Retinal pigment epithelial cell (primary cell): Measurements from ENCODE around the gene AHR.
A peak's percentile ranks its signal among the peaks of the same experiment; 100 is the strongest.

ENCODE experiments used
- DNase-seq: peaks from one replicate; pipeline ENCODE4 v3.0.0-alpha.2; 2010; ENCODE audit warnings: low read depth
- H3K4me3 ChIP-seq: 2 replicates; pipeline ENCODE4 v1.5.1; 2011; ENCODE audit warnings: mild to moderate bottlenecking, low read length, control low read depth, moderate library complexity
- TF ChIP-seq, protein P1 (sequence below): conservative IDR thresholded peaks from 2 replicates; pipeline ENCODE4 v1.5.1; 2011; ENCODE audit warnings: low read depth, low read length, control low read depth, inconsistent platforms

Gene AHR

DNA sequence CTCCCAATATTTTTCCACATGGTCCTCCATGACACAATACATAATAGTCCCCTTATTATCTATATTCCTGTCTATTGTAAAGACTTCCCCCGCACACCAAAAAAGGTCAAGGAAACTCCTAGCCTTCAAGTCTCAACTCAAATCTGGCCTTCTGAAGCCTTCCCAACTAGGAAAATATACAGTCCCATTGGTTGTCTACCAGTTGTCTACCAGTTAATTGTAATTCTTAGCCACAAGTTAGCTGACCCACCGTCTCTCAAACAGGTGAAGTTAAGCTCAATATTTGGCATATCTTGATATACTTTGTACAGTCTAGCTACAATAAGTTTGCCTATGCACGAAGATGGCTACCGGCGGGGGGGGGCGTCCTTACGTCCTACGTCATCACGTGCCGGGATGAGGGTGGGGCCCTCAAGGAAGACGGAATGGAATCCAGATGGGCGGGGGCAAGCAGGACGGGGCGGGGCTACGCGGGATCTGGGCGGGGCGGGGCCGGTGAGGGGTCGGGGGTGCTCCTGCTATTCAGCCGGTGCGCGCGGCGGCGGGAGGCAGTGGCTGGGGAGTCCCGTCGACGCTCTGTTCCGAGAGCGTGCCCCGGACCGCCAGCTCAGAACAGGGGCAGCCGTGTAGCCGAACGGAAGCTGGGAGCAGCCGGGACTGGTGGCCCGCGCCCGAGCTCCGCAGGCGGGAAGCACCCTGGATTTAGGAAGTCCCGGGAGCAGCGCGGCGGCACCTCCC lies at the start of gene AHR:
Gene AHR (plus strand): TSS at position 551 of the 738 bp plus-strand sequence. CDS start 613 bp downstream, outside the sequence.
- TF ChIP-seq, protein P1, sequence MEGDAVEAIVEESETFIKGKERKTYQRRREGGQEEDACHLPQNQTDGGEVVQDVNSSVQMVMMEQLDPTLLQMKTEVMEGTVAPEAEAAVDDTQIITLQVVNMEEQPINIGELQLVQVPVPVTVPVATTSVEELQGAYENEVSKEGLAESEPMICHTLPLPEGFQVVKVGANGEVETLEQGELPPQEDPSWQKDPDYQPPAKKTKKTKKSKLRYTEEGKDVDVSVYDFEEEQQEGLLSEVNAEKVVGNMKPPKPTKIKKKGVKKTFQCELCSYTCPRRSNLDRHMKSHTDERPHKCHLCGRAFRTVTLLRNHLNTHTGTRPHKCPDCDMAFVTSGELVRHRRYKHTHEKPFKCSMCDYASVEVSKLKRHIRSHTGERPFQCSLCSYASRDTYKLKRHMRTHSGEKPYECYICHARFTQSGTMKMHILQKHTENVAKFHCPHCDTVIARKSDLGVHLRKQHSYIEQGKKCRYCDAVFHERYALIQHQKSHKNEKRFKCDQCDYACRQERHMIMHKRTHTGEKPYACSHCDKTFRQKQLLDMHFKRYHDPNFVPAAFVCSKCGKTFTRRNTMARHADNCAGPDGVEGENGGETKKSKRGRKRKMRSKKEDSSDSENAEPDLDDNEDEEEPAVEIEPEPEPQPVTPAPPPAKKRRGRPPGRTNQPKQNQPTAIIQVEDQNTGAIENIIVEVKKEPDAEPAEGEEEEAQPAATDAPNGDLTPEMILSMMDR: no peak
- DNase-seq: peak; percentile 81
- peak within 1 kb of the TSS; percentile 75 for H3K4me3 ChIP-seq

- DNase-seq: no peak
- TF ChIP-seq, protein P1: no peak
- H3K4me3 ChIP-seq: no peak overlapping the region
Observed at GRCh38 chr7:17253885-17254284, 44.6 kb upstream of the AHR start.

GRCh38 chr7:17255926-17256325 lies 42.5 kb upstream of the AHR start:
- TF ChIP-seq, protein P1: no peak
- no peak for DNase-seq
- H3K4me3 ChIP-seq: no peak overlapping the region

DNA sequence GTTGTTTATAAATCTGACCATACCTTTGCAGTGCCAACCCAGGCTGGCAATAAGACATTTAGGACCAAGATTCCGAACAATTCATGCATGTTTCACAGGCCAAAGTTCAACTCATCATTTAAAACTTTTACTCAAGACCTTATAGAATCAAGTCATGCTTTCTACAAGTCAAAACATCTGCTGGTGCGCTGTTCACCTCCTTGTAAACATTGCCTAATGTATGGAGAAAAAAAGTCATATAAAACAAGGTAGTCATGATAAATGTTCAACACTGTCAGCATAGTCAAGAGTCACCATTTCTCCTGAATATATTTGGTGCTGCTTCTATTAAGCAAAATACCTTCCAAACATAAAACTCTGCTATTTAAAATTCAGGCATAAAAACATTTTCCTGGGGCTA lies 42.1 kb upstream of the AHR start:
- no peak overlapping the region for H3K4me3 ChIP-seq
- DNase-seq: no peak
- TF ChIP-seq, protein P1: no peak

GRCh38 chr7:17266565-17266964 lies 31.9 kb upstream of the AHR start:
- TF ChIP-seq, protein P1: no peak
- no peak for DNase-seq
- no peak overlapping the region for H3K4me3 ChIP-seq

- DNase-seq: no peak
- no peak overlapping the region for H3K4me3 ChIP-seq
- TF ChIP-seq, protein P1: no peak
Observed at GRCh38 chr7:17269341-17270221, 28.9 kb upstream of the AHR start.
